K562 (cell line): ENCODE measurements around the gene HEBP1.

Source experiments
- BDP1 ChIP-seq: IDR thresholded peaks from 3 replicates; pipeline ENCODE4 v1.6.1; 2011; ENCODE audit not compliant: insufficient read length, insufficient read depth
- MEF2A ChIP-seq: IDR thresholded peaks from 2 replicates; pipeline ENCODE4 v1.6.1; 2011; ENCODE audit warnings: low read depth, mild to moderate bottlenecking, low read length, moderate library complexity; ENCODE audit not compliant: control insufficient read depth
- PTRF ChIP-seq: fragments of 450-650 bp; IDR thresholded peaks from 2 replicates; pipeline ENCODE4 v1.6.1; 2016; ENCODE audit warnings: mild to moderate bottlenecking, missing genetic modification characterization, missing compliant biosample characterization
- SMAD2 ChIP-seq: fragments of 150-350 bp; IDR thresholded peaks from 2 replicates; pipeline ENCODE4 v1.6.1; 2014; ENCODE audit warnings: low read depth, mild to moderate bottlenecking, low read length
- SMAD3 ChIP-seq: fragments of 450-650 bp; formaldehyde crosslinking; conservative IDR thresholded peaks from 2 replicates; pipeline ENCODE4 v1.4.0; 2020; ENCODE audit warnings: mild to moderate bottlenecking
- SMC3 ChIP-seq: conservative IDR thresholded peaks from 2 replicates; pipeline ENCODE4 v1.6.1; 2011; ENCODE audit warnings: low read depth, low read length, improper control_type of control experiment; ENCODE audit not compliant: insufficient read depth
- TCF7 ChIP-seq: sonication (generic); IDR thresholded peaks from 2 replicates; pipeline ENCODE4 v1.6.1; 2016; ENCODE audit warnings: antibody characterized with exemption, borderline replicate concordance
- ZNF217 ChIP-seq: sonication (generic); formaldehyde crosslinking; IDR thresholded peaks from 2 replicates; pipeline ENCODE4 v1.8.0; 2022; ENCODE audit warnings: mild to moderate bottlenecking, missing genetic modification reagents
- ZNF436 ChIP-seq: fragments of 250-450, 450-650 bp; sonication (Bioruptor Pico); formaldehyde crosslinking; IDR thresholded peaks from 2 replicates; pipeline ENCODE4 v1.7.0; 2020; ENCODE audit warnings: mild to moderate bottlenecking
- TF ChIP-seq, protein P1 (sequence below), 2 experiments: fragments of 450-650 bp in 1 of 2; sonication (generic) in 1 of 2; formaldehyde crosslinking in 1 of 2; IDR thresholded peaks; 2 replicates each; pipeline versions ENCODE4 v1.7.1 to v1.9.0; 2016 to 2022; ENCODE audit warnings: inconsistent platforms in 1 of 2, mild to moderate bottlenecking in 1 of 2, missing genetic modification reagents in 1 of 2
- TF ChIP-seq, protein P2 (sequence below): sonication (generic); formaldehyde crosslinking; IDR thresholded peaks from 2 replicates; pipeline ENCODE4 v1.4.0; 2020; ENCODE audit warnings: mild to moderate bottlenecking, missing genetic modification reagents
- TF ChIP-seq, protein P3 (sequence below): fragments of 450-650 bp; formaldehyde crosslinking; IDR thresholded peaks from 2 replicates; pipeline ENCODE4 v1.4.0; 2020; ENCODE audit warnings: mild to moderate bottlenecking, mixed read lengths

DNA sequence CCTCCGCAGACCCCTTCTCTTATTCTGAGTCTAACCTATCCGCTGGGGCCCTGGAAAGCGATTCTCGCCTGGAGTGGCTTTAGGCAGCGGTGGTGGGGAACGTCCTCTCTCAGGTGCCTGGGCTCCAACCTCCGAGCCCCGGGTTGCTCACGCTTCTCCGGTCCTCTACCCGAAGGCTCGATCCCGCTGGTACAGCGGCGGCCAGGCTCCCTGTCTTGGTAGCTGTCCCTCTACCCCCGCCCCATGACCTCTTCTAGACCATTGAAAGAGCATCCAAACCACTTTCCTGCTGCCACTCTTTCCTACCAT lies 505 bp upstream of the HEBP1 start:
- TF ChIP-seq, protein P1, sequence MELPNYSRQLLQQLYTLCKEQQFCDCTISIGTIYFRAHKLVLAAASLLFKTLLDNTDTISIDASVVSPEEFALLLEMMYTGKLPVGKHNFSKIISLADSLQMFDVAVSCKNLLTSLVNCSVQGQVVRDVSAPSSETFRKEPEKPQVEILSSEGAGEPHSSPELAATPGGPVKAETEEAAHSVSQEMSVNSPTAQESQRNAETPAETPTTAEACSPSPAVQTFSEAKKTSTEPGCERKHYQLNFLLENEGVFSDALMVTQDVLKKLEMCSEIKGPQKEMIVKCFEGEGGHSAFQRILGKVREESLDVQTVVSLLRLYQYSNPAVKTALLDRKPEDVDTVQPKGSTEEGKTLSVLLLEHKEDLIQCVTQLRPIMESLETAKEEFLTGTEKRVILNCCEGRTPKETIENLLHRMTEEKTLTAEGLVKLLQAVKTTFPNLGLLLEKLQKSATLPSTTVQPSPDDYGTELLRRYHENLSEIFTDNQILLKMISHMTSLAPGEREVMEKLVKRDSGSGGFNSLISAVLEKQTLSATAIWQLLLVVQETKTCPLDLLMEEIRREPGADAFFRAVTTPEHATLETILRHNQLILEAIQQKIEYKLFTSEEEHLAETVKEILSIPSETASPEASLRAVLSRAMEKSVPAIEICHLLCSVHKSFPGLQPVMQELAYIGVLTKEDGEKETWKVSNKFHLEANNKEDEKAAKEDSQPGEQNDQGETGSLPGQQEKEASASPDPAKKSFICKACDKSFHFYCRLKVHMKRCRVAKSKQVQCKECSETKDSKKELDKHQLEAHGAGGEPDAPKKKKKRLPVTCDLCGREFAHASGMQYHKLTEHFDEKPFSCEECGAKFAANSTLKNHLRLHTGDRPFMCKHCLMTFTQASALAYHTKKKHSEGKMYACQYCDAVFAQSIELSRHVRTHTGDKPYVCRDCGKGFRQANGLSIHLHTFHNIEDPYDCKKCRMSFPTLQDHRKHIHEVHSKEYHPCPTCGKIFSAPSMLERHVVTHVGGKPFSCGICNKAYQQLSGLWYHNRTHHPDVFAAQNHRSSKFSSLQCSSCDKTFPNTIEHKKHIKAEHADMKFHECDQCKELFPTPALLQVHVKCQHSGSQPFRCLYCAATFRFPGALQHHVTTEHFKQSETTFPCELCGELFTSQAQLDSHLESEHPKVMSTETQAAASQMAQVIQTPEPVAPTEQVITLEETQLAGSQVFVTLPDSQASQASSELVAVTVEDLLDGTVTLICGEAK (IDR thresholded peaks at IDR 0.05): no peak
- TF ChIP-seq, protein P1 (CRISPR knock-in tag; IDR thresholded peaks at IDR 0.05): no peak
- no peak for TF ChIP-seq MEF2A
- TF ChIP-seq SMC3: no peak
- TF ChIP-seq ZNF436: no peak
- no peak for TF ChIP-seq SMAD3 (CRISPR knock-in tag)
- no peak for TF ChIP-seq SMAD2
- no peak for TF ChIP-seq PTRF (tag)
- no peak for TF ChIP-seq ZNF217 (CRISPR knock-in tag)
- no peak for TF ChIP-seq TCF7
- no peak for TF ChIP-seq BDP1
- TF ChIP-seq, protein P2, sequence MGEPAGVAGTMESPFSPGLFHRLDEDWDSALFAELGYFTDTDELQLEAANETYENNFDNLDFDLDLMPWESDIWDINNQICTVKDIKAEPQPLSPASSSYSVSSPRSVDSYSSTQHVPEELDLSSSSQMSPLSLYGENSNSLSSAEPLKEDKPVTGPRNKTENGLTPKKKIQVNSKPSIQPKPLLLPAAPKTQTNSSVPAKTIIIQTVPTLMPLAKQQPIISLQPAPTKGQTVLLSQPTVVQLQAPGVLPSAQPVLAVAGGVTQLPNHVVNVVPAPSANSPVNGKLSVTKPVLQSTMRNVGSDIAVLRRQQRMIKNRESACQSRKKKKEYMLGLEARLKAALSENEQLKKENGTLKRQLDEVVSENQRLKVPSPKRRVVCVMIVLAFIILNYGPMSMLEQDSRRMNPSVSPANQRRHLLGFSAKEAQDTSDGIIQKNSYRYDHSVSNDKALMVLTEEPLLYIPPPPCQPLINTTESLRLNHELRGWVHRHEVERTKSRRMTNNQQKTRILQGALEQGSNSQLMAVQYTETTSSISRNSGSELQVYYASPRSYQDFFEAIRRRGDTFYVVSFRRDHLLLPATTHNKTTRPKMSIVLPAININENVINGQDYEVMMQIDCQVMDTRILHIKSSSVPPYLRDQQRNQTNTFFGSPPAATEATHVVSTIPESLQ (CRISPR knock-in tag): no peak
- TF ChIP-seq, protein P3, sequence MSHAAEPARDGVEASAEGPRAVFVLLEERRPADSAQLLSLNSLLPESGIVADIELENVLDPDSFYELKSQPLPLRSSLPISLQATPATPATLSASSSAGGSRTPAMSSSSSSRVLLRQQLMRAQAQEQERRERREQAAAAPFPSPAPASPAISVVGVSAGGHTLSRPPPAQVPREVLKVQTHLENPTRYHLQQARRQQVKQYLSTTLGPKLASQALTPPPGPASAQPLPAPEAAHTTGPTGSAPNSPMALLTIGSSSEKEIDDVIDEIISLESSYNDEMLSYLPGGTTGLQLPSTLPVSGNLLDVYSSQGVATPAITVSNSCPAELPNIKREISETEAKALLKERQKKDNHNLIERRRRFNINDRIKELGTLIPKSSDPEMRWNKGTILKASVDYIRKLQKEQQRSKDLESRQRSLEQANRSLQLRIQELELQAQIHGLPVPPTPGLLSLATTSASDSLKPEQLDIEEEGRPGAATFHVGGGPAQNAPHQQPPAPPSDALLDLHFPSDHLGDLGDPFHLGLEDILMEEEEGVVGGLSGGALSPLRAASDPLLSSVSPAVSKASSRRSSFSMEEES (CRISPR knock-in tag): no peak
